CD4-positive, alpha-beta T cell treated with Interleukin-21 for 1 hour (primary cell): ENCODE data around the gene AMN1.
"Not testable (repeated sequence)": the region's sequence is repeated elsewhere in the genome, so short reads cannot be mapped to it uniquely, and the experiment has no call there.

Experiments
- DNase-seq: peaks from one replicate; pipeline ENCODE4 v3.0.0-alpha.2; 2020

The AMN1 gene

GRCh38 chr12:31669582-31669981 is 59.2 kb downstream of the AMN1 start:
- DNase-seq = not testable (repeated sequence)

- no peak for DNase-seq
These were observed 59.8 kb downstream of the AMN1 start for GRCh38 chr12:31669020-31669419.

- no peak for DNase-seq
These were observed 64.8 kb downstream of the AMN1 start for GRCh38 chr12:31664038-31664437.

- no peak for DNase-seq
These were observed 65.2 kb downstream of the AMN1 start for GRCh38 chr12:31663576-31663975.

- DNase-seq = no peak
These were observed 66.5 kb downstream of the AMN1 start for GRCh38 chr12:31662176-31662849.

GRCh38 chr12:31659087-31659942 is 69.5 kb downstream of the AMN1 start, which contains the start of gene ETFBKMT:
TSS of gene ETFBKMT (plus strand) at chr12:31659688. CDS start at chr12:31661954, 2,266 bp downstream.
- DNase-seq = peak; percentile 96

GRCh38 chr12:31658471-31659086 is 70.2 kb downstream of the AMN1 start:
- no peak for DNase-seq

GRCh38 chr12:31655792-31656191 is 73.0 kb downstream of the AMN1 start:
- DNase-seq = no peak

GRCh38 chr12:31655208-31655607 is 73.6 kb downstream of the AMN1 start:
- DNase-seq = no peak

- no peak for DNase-seq
These were observed 76.8 kb downstream of the AMN1 start for GRCh38 chr12:31651893-31652521.

GRCh38 chr12:31650918-31651317 is 77.9 kb downstream of the AMN1 start:
- DNase-seq = no peak

- no peak for DNase-seq
These were observed 81.7 kb downstream of the AMN1 start for GRCh38 chr12:31647086-31647491.

GRCh38 chr12:31645924-31646323 is 82.9 kb downstream of the AMN1 start:
- DNase-seq = no peak

- DNase-seq = no peak
These were observed 84.3 kb downstream of the AMN1 start for GRCh38 chr12:31644536-31644935.

- no peak for DNase-seq
These were observed 87.2 kb downstream of the AMN1 start for GRCh38 chr12:31641509-31642090.

GRCh38 chr12:31634620-31635019 is 94.2 kb downstream of the AMN1 start:
- no peak for DNase-seq

GRCh38 chr12:31633464-31633863 is 95.4 kb downstream of the AMN1 start:
- DNase-seq = no peak

GRCh38 chr12:31631809-31632208 is 97.0 kb downstream of the AMN1 start:
- no peak for DNase-seq

GRCh38 chr12:31631023-31631724 is 97.6 kb downstream of the AMN1 start:
- DNase-seq = no peak

GRCh38 chr12:31629756-31630732 is 98.8 kb downstream of the AMN1 start:
- no peak for DNase-seq
